Tibial nerve (tissue), 4 donors: ENCODE data around the gene EML6. TPM values are rescaled to one million over a fixed set of nuclear protein-coding genes. Genes with fewer than 3 reads are reported as not detected.

Experiments
- DNase-seq, 2 donors: peaks; one replicate each; pipeline ENCODE4 v3.0.0-alpha.2; 2019; ENCODE audit warnings: low spot score in 2 of 2
- H3K27ac ChIP-seq, 4 donors: fragments of 200-600 bp; sonication (generic) in 3 of 4; one replicate each; pipeline ENCODE4 v1.5.1; 2017 to 2019; ENCODE audit warnings: mild to moderate bottlenecking in 1 of 4
- H3K27me3 ChIP-seq, 2 donors: fragments of 200-600 bp; sonication (generic) in 1 of 2; one replicate each; pipeline versions ENCODE4 v1.5.1 to v1.6.0; 2017 to 2019
- H3K36me3 ChIP-seq, 3 donors: fragments of 200-600 bp; sonication (generic); one replicate each; pipeline ENCODE4 v1.5.1; 2018 to 2019
- H3K4me1 ChIP-seq, 4 donors: fragments of 200-600 bp; sonication (generic) in 3 of 4; one replicate each; pipeline ENCODE4 v1.5.1; 2017 to 2019
- H3K4me3 ChIP-seq, 4 donors: fragments of 200-600 bp; sonication (generic) in 3 of 4; one replicate each; pipeline ENCODE4 v1.5.1; 2017 to 2019; ENCODE audit warnings: mild to moderate bottlenecking in 1 of 4, moderate library complexity in 1 of 4
- H3K9me3 ChIP-seq, 4 donors: fragments of 200-600 bp; sonication (generic) in 3 of 4; one replicate each; pipeline ENCODE4 v1.5.1; 2017 to 2019
- CTCF ChIP-seq, 5 experiments: fragments of 200-600 bp in 3 of 5; fragments of 450-650 bp in 2 of 5; sonication (generic) in 3 of 5; IDR thresholded peaks; one replicate each; pipeline ENCODE4 v1.5.1; 2016 to 2019; ENCODE audit warnings: antibody characterized with exemption in 5 of 5, mild to moderate bottlenecking in 3 of 5, moderate library complexity in 2 of 5
- EP300 ChIP-seq, 2 donors: sonication (generic); formaldehyde crosslinking; IDR thresholded peaks; one replicate each; pipeline ENCODE4 v1.6.1; 2017; ENCODE audit warnings: antibody characterized with exemption in 2 of 2, mild to moderate bottlenecking in 1 of 2
- POLR2A ChIP-seq, 2 donors: fragments of 450-650 bp; IDR thresholded peaks; one replicate each; pipeline ENCODE4 v1.6.1; 2017; ENCODE audit warnings: antibody characterized with exemption in 2 of 2, mild to moderate bottlenecking in 2 of 2, moderate library complexity in 2 of 2
- WGBS, 2 donors: methylation state at CpG; one replicate each; pipeline ENCODE4 v1.1.5; 2018; 5-methylcytosine and 5-hydroxymethylcytosine counted together
- total RNA-seq, 4 donors: library from RNA; depleted of rRNA; stranded (reverse); fragments of >200 nt; gene quantifications; one replicate each; pipeline ENCODE4 v1.1.0, GENCODE V29; 2016

Gene EML6
- total RNA-seq, 4 donors from 2014 or later, result 0.60 to 18.0 (median 0.93) TPM

DNA sequence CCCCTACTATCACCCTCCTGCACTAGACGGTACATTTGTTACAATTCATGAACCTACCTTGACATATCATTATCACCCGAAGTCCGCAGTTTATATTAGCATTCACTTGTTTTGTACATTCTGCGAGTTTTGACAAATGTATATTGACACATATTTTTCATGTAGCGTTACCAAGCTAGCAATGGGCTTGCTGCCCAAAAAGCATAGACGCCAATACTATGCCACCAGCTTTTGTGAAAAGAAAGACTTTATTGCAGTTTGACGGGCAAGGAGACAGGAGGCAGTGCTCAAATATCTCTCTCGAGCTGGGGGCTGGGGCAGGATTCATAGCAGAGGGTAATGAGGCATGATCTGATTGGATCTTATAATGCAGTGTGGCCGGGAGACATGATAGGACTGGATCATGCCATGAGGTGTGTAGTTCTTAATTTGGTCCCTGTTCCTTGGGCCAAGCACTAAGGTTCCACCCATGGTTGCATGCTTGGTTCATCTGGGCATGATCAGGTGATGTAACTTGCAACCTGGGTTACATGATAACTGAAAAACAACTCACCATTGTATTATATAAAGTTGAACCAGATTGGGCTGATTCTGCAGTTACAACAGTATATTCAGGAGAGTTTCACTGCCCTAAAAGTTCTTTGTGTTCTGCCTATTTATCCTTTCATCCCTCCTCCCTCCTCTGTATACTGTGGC is 164.5 kb downstream of the EML6 start:
- TF ChIP-seq EP300 (IDR thresholded peaks at IDR 0.05) (no peak), CTCF (IDR thresholded peaks at IDR 0.05) (no peak), POLR2A (IDR thresholded peaks at IDR 0.05) (no peak)
- no peaks in the 10 kb centered on the region for H3K36me3 ChIP-seq
- no peaks in the 10 kb centered on the region for H3K27me3 ChIP-seq
- no peak overlapping the region for H3K4me3 ChIP-seq
- no peak for DNase-seq
- H3K27ac ChIP-seq, result no peak overlapping the region
- 82 to 83% methylated on average over 9 of the region's 9 CpGs for WGBS, 2 donors
- no peaks in the 10 kb centered on the region for H3K9me3 ChIP-seq
- no peaks in the 10 kb centered on the region for H3K4me1 ChIP-seq

DNA sequence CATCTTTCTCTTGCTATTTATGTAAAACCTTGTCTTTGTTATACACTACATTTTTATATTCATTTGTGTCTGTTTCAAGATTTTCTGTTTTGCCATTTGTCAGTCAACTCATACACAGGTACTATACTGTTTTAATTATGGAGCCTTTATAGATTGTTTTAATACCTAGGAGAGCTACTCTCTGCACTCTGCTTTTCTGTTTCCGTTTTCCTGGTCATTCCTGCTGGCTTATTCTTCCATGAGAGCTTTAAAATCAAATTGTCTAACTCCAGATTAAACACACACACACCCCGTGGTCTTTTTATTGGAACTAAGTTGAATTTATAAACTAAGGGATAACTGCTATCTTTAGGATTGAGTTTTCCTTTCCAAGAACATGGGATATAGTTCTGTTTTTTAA is 165.6 kb downstream of the EML6 start:
- 67 to 69% methylated on average over 2 of the region's 2 CpGs for WGBS, 2 donors
- no peak for TF ChIP-seq POLR2A (IDR thresholded peaks at IDR 0.05)
- no peak for TF ChIP-seq CTCF (IDR thresholded peaks at IDR 0.05)
- no peak for TF ChIP-seq EP300 (IDR thresholded peaks at IDR 0.05)
- H3K9me3 ChIP-seq, result no peaks in the 10 kb centered on the region

GRCh38 chr2:54891909-54892308 is 168.4 kb downstream of the EML6 start:
- H3K4me1 ChIP-seq, result no peaks in the 10 kb centered on the region
- H3K36me3 ChIP-seq, result no peaks in the 10 kb centered on the region
- H3K27ac ChIP-seq, result no peak overlapping the region
- no peaks in the 10 kb centered on the region for H3K27me3 ChIP-seq
- WGBS, 2 donors, result 65 to 73% methylated on average over 4 of the region's 4 CpGs
- DNase-seq, result no peak
- TF ChIP-seq POLR2A (IDR thresholded peaks at IDR 0.05) (no peak), EP300 (IDR thresholded peaks at IDR 0.05) (no peak), CTCF (IDR thresholded peaks at IDR 0.05) (no peak)
- no peak overlapping the region for H3K4me3 ChIP-seq
- H3K9me3 ChIP-seq, result peaks cover 0 to 10% (median 0%) of the 10 kb centered on the region in 4 donors

More for the DNA sequence above, 165.6 kb downstream of the EML6 start:
- Histone ChIP-seq H3K27me3 (no peaks in the 10 kb centered on the region), H3K36me3 (no peaks in the 10 kb centered on the region), H3K4me3 (no peak overlapping the region), H3K4me1 (no peaks in the 10 kb centered on the region), H3K27ac (no peak overlapping the region)
- no peak for DNase-seq

DNA sequence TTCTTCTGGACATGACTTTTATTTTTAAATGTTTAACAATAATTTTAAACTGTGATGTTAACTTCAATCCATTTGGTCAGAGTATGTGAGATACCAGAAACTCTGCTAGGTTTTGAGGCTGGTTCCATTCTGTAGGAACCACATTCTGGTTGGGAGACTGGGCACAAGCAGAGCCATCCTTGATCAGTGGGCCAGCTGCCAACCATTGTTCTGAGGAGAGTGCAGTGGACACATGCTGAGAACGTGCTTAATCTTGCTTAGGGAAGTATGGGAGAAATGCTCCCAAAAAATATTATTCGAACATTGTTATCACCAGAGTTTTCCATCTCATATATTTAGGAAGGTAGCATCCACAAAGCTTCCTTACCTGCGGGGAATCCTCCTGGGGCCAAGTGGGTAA is 171.0 kb downstream of the EML6 start:
- TF ChIP-seq POLR2A (IDR thresholded peaks at IDR 0.05) (no peak), CTCF (IDR thresholded peaks at IDR 0.05) (no peak), EP300 (IDR thresholded peaks at IDR 0.05) (no peak)
- peaks cover 0 to 10% (median 0%) of the 10 kb centered on the region in 4 donors for H3K9me3 ChIP-seq
- H3K4me1 ChIP-seq, result no peaks in the 10 kb centered on the region
- no peaks in the 10 kb centered on the region for H3K27me3 ChIP-seq
- 65 to 77% methylated on average over 3 of the region's 3 CpGs for WGBS, 2 donors
- no peak overlapping the region for H3K4me3 ChIP-seq
- H3K36me3 ChIP-seq, result no peaks in the 10 kb centered on the region
- H3K27ac ChIP-seq, result no peak overlapping the region
- DNase-seq, result no peak

- Histone ChIP-seq H3K27me3 (no peaks in the 10 kb centered on the region), H3K4me3 (no peak overlapping the region), H3K9me3 (peaks cover 0 to 10% (median 0%) of the 10 kb centered on the region in 4 donors), H3K27ac (no peak overlapping the region), H3K4me1 (peaks cover 0 to 3% (median 0%) of the 10 kb centered on the region in 4 donors), H3K36me3 (no peaks in the 10 kb centered on the region)
- DNase-seq, result no peak
- TF ChIP-seq CTCF (IDR thresholded peaks at IDR 0.05) (no peak), POLR2A (IDR thresholded peaks at IDR 0.05) (no peak), EP300 (IDR thresholded peaks at IDR 0.05) (no peak)
- WGBS, 2 donors, result 79 to 93% methylated on average over 1 of the region's 1 CpG
These were observed 172.3 kb downstream of the EML6 start for GRCh38 chr2:54895730-54896129.
